ENCODE measurements around the gene ACAA1. TPM values are rescaled to one million over a fixed set of nuclear protein-coding genes. Genes with fewer than 3 reads are reported as not detected.

The ACAA1 gene
- total and polyA plus RNA-seq, 2 experiments from 2014 or later: 21.4 to 26.6 TPM

DNA sequence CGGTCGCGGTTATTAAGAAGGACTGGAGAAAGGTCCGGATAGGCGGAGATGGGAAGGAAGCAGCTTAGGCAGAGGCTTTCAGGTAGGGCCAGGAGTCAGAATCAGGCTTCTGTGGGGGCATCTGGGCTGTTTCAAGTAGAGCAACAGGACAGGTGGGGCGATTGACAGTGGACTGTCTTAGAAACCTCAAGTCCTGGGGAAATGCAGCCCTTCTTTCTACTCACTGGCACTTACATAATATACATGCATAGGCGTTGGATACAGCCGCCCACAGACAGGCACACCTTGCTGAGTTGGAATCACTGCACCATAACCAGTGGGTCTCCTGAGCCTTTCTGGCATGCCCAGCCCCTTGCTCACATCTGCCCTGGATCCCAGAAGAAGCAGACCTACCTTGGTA lies 2.3 kb upstream of the ACAA1 start:
- H3K27me3 ChIP-seq (ENCODE audit: insufficient read depth): no peaks in the 10 kb centered on the region
- no peak overlapping the region for H3K27ac ChIP-seq (ENCODE audit: low read depth)
- Mint-ChIP-seq H3K36me3 (ENCODE audit: low read depth) (peaks cover 35% of the 10 kb centered on the region), H3K4me1 (peaks cover 30% of the 10 kb centered on the region), H3K27ac (no peak overlapping the region), H3K9me3 (no peaks in the 10 kb centered on the region; the same call in 1 of the 3 replicates), H3K27me3 (ENCODE audit: insufficient read depth, low read depth, poor library complexity) (peaks cover 21% of the 10 kb centered on the region), H3K4me3 (peak overlapping the region; percentile 92)
- TF ChIP-seq EZH2 (IDR thresholded peaks at IDR 0.05; ENCODE audit: low read depth, unreplicated experiment) (no peak), ZNF331 (CRISPR knock-in tag; IDR thresholded peaks at IDR 0.05; ENCODE audit: low read depth) (no peak), STAT1 (IDR thresholded peaks at IDR 0.05; ENCODE audit: unreplicated experiment) (no peak), JUNB (IDR thresholded peaks at IDR 0.05; ENCODE audit: unreplicated experiment) (no peak), CREB1 (CRISPR knock-in tag; IDR thresholded peaks at IDR 0.05; ENCODE audit: low read depth) (no peak), ZNF114 (CRISPR knock-in tag; IDR thresholded peaks at IDR 0.05) (no peak), EZH2phosphoT487 (IDR thresholded peaks at IDR 0.05; ENCODE audit: unreplicated experiment) (no peak), NANOG (IDR thresholded peaks at IDR 0.05; ENCODE audit: borderline replicate concordance) (no peak), POLR2AphosphoS5 (IDR thresholded peaks at IDR 0.05; ENCODE audit: low read depth) (no peak)
- TF ChIP-seq, protein P1, sequence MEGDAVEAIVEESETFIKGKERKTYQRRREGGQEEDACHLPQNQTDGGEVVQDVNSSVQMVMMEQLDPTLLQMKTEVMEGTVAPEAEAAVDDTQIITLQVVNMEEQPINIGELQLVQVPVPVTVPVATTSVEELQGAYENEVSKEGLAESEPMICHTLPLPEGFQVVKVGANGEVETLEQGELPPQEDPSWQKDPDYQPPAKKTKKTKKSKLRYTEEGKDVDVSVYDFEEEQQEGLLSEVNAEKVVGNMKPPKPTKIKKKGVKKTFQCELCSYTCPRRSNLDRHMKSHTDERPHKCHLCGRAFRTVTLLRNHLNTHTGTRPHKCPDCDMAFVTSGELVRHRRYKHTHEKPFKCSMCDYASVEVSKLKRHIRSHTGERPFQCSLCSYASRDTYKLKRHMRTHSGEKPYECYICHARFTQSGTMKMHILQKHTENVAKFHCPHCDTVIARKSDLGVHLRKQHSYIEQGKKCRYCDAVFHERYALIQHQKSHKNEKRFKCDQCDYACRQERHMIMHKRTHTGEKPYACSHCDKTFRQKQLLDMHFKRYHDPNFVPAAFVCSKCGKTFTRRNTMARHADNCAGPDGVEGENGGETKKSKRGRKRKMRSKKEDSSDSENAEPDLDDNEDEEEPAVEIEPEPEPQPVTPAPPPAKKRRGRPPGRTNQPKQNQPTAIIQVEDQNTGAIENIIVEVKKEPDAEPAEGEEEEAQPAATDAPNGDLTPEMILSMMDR (conservative IDR thresholded peaks at IDR 0.05; ENCODE audit: low read depth in 2 of 2): no peak
- TF ChIP-seq, protein P2, sequence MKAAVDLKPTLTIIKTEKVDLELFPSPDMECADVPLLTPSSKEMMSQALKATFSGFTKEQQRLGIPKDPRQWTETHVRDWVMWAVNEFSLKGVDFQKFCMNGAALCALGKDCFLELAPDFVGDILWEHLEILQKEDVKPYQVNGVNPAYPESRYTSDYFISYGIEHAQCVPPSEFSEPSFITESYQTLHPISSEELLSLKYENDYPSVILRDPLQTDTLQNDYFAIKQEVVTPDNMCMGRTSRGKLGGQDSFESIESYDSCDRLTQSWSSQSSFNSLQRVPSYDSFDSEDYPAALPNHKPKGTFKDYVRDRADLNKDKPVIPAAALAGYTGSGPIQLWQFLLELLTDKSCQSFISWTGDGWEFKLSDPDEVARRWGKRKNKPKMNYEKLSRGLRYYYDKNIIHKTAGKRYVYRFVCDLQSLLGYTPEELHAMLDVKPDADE (IDR thresholded peaks at IDR 0.05): no peak
- TF ChIP-seq, protein P3, sequence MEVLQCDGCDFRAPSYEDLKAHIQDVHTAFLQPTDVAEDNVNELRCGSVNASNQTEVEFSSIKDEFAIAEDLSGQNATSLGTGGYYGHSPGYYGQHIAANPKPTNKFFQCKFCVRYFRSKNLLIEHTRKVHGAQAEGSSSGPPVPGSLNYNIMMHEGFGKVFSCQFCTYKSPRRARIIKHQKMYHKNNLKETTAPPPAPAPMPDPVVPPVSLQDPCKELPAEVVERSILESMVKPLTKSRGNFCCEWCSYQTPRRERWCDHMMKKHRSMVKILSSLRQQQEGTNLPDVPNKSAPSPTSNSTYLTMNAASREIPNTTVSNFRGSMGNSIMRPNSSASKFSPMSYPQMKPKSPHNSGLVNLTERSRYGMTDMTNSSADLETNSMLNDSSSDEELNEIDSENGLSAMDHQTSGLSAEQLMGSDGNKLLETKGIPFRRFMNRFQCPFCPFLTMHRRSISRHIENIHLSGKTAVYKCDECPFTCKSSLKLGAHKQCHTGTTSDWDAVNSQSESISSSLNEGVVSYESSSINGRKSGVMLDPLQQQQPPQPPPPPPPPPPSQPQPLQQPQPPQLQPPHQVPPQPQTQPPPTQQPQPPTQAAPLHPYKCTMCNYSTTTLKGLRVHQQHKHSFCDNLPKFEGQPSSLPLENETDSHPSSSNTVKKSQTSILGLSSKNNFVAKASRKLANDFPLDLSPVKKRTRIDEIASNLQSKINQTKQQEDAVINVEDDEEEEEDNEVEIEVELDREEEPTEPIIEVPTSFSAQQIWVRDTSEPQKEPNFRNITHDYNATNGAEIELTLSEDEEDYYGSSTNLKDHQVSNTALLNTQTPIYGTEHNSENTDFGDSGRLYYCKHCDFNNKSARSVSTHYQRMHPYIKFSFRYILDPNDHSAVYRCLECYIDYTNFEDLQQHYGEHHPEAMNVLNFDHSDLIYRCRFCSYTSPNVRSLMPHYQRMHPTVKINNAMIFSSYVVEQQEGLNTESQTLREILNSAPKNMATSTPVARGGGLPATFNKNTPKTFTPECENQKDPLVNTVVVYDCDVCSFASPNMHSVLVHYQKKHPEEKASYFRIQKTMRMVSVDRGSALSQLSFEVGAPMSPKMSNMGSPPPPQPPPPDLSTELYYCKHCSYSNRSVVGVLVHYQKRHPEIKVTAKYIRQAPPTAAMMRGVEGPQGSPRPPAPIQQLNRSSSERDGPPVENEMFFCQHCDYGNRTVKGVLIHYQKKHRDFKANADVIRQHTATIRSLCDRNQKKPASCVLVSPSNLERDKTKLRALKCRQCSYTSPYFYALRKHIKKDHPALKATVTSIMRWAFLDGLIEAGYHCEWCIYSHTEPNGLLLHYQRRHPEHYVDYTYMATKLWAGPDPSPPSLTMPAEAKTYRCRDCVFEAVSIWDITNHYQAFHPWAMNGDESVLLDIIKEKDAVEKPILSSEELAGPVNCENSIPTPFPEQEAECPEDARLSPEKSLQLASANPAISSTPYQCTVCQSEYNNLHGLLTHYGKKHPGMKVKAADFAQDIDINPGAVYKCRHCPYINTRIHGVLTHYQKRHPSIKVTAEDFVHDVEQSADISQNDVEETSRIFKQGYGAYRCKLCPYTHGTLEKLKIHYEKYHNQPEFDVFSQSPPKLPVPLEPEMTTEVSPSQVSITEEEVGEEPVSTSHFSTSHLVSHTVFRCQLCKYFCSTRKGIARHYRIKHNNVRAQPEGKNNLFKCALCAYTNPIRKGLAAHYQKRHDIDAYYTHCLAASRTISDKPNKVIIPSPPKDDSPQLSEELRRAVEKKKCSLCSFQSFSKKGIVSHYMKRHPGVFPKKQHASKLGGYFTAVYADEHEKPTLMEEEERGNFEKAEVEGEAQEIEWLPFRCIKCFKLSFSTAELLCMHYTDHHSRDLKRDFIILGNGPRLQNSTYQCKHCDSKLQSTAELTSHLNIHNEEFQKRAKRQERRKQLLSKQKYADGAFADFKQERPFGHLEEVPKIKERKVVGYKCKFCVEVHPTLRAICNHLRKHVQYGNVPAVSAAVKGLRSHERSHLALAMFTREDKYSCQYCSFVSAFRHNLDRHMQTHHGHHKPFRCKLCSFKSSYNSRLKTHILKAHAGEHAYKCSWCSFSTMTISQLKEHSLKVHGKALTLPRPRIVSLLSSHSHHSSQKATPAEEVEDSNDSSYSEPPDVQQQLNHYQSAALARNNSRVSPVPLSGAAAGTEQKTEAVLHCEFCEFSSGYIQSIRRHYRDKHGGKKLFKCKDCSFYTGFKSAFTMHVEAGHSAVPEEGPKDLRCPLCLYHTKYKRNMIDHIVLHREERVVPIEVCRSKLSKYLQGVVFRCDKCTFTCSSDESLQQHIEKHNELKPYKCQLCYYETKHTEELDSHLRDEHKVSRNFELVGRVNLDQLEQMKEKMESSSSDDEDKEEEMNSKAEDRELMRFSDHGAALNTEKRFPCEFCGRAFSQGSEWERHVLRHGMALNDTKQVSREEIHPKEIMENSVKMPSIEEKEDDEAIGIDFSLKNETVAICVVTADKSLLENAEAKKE (CRISPR knock-in tag; IDR thresholded peaks at IDR 0.05): no peak
- TF ChIP-seq, protein P4, sequence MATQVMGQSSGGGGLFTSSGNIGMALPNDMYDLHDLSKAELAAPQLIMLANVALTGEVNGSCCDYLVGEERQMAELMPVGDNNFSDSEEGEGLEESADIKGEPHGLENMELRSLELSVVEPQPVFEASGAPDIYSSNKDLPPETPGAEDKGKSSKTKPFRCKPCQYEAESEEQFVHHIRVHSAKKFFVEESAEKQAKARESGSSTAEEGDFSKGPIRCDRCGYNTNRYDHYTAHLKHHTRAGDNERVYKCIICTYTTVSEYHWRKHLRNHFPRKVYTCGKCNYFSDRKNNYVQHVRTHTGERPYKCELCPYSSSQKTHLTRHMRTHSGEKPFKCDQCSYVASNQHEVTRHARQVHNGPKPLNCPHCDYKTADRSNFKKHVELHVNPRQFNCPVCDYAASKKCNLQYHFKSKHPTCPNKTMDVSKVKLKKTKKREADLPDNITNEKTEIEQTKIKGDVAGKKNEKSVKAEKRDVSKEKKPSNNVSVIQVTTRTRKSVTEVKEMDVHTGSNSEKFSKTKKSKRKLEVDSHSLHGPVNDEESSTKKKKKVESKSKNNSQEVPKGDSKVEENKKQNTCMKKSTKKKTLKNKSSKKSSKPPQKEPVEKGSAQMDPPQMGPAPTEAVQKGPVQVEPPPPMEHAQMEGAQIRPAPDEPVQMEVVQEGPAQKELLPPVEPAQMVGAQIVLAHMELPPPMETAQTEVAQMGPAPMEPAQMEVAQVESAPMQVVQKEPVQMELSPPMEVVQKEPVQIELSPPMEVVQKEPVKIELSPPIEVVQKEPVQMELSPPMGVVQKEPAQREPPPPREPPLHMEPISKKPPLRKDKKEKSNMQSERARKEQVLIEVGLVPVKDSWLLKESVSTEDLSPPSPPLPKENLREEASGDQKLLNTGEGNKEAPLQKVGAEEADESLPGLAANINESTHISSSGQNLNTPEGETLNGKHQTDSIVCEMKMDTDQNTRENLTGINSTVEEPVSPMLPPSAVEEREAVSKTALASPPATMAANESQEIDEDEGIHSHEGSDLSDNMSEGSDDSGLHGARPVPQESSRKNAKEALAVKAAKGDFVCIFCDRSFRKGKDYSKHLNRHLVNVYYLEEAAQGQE (IDR thresholded peaks at IDR 0.05; ENCODE audit: unreplicated experiment): no peak
- H3K79me2 ChIP-seq (replicated peaks; ENCODE audit: insufficient read depth): peaks cover 25% of the 10 kb centered on the region
- H2AFZ ChIP-seq: peak overlapping the region; percentile 99
- peaks cover 13% of the 10 kb centered on the region for H3F3A ChIP-seq (replicated peaks; ENCODE audit: low read depth)
- H4K20me1 ChIP-seq (replicated peaks; ENCODE audit: insufficient read depth): peaks cover 16% of the 10 kb centered on the region; the same call in 1 of the 2 replicates
- no peaks in the 10 kb centered on the region for H3K9me2 ChIP-seq (ENCODE audit: insufficient read depth)
- no peak for ATAC-seq
- peaks cover 26% of the 10 kb centered on the region for H3K4me1 ChIP-seq (ENCODE audit: insufficient read depth)
- H3K4me2 ChIP-seq: peak overlapping the region; percentile 85
- peaks cover 4% of the 10 kb centered on the region for H3K36me3 ChIP-seq (ENCODE audit: insufficient read depth)
- peak overlapping the region; percentile 93 for H3K4me3 ChIP-seq
- no peak for DNase-seq (ENCODE audit: low spot score)

Measured in GM23338 (cell line).